Loucy (cell line): ENCODE data around the gene TTC27.

Experiments
- H2AFZ ChIP-seq: fragments of 200-600 bp; sonication (generic); 2 replicates; pipeline ENCODE4 v1.6.0; 2016; ENCODE audit warnings: antibody characterized with exemption, mild to moderate bottlenecking, low read length, moderate library complexity
- H3F3A ChIP-seq: fragments of 200-600 bp; 2 replicates; pipeline ENCODE4 v1.6.0; 2016; ENCODE audit warnings: antibody characterized with exemption, low read depth, mild to moderate bottlenecking
- H3K27me3 ChIP-seq: fragments of 200-600 bp; sonication (generic); 2 replicates; pipeline ENCODE4 v1.6.1; 2014; ENCODE audit warnings: low read length, mild to moderate bottlenecking; ENCODE audit not compliant: insufficient read depth, poor library complexity, severe bottlenecking
- H3K36me3 ChIP-seq: fragments of 200-600 bp; sonication (generic); 2 replicates; pipeline ENCODE4 v1.6.1; 2016; ENCODE audit warnings: low read length; ENCODE audit not compliant: insufficient read depth
- H3K4me1 ChIP-seq: fragments of 200-600 bp; sonication (generic); 2 replicates; pipeline ENCODE4 v1.5.1; 2014; ENCODE audit warnings: low read length, mild to moderate bottlenecking; ENCODE audit not compliant: insufficient read depth, poor library complexity, severe bottlenecking
- H3K4me2 ChIP-seq: fragments of 200-600 bp; sonication (generic); 2 replicates; pipeline ENCODE4 v1.6.0; 2014; ENCODE audit warnings: antibody characterized with exemption, low read length, low read depth, mild to moderate bottlenecking; ENCODE audit not compliant: poor library complexity, severe bottlenecking
- H3K4me3 ChIP-seq: fragments of 200-600 bp; sonication (generic); 2 replicates; pipeline ENCODE4 v1.5.1; 2014; ENCODE audit warnings: low read length, mild to moderate bottlenecking, mixed read lengths; ENCODE audit not compliant: poor library complexity, severe bottlenecking
- H3K79me2 ChIP-seq: fragments of 200-600 bp; sonication (generic); 2 replicates; pipeline ENCODE4 v1.6.1; 2014; ENCODE audit warnings: low read length; ENCODE audit not compliant: insufficient read depth
- H3K9ac ChIP-seq: fragments of 200-600 bp; sonication (generic); 2 replicates; pipeline ENCODE4 v1.6.0; 2014; ENCODE audit warnings: mild to moderate bottlenecking, low read depth, low read length, moderate library complexity; ENCODE audit not compliant: poor library complexity, severe bottlenecking
- H3K9me2 ChIP-seq: fragments of 200-600 bp; sonication (generic); replicated peaks from 2 replicates; pipeline ENCODE4 v1.6.1; 2016; ENCODE audit warnings: low read depth, low read length, mixed read lengths
- H3K9me3 ChIP-seq: fragments of 200-600 bp; sonication (generic); 2 replicates; pipeline ENCODE4 v1.6.1; 2014; ENCODE audit warnings: mild to moderate bottlenecking, antibody characterized with exemption, low read length, low read depth; ENCODE audit not compliant: insufficient read depth
- H4K20me1 ChIP-seq: fragments of 200-600 bp; sonication (generic); 2 replicates; pipeline ENCODE4 v1.6.0; 2014; ENCODE audit warnings: antibody characterized with exemption, low read length, mild to moderate bottlenecking; ENCODE audit not compliant: insufficient read depth, poor library complexity, severe bottlenecking
- CTCF ChIP-seq: fragments of 200-600 bp; sonication (generic); conservative IDR thresholded peaks from 2 replicates; pipeline ENCODE4 v1.5.1; 2014; ENCODE audit warnings: mild to moderate bottlenecking, antibody characterized with exemption, low read length
- EZH2phosphoT487 ChIP-seq: fragments of 200-600 bp; IDR thresholded peaks from 2 replicates; pipeline ENCODE4 v1.6.1; 2018; ENCODE audit warnings: antibody characterized with exemption, mild to moderate bottlenecking, moderate library complexity, borderline replicate concordance

The TTC27 gene

GRCh38 chr2:32617599-32618189 lies 10.2 kb upstream of the TTC27 start:
- Histone ChIP-seq H3K4me3 (no peak overlapping the region), H3K4me2 (no peak overlapping the region), H3K4me1 (no peaks in the 10 kb centered on the region), H3K79me2 (no peaks in the 10 kb centered on the region), H4K20me1 (no peaks in the 10 kb centered on the region), H3K9me3 (no peaks in the 10 kb centered on the region), H3K36me3 (peaks cover 57% of the 10 kb centered on the region; the same call in 1 of the 2 replicates), H3K9ac (no peak overlapping the region), H2AFZ (no peak overlapping the region), H3K9me2 (no peaks in the 10 kb centered on the region), H3F3A (no peaks in the 10 kb centered on the region), H3K27me3 (no peaks in the 10 kb centered on the region)
- no peak for TF ChIP-seq CTCF
- no peak for TF ChIP-seq EZH2phosphoT487

GRCh38 chr2:32622570-32623310 lies 5.1 kb upstream of the TTC27 start:
- no peaks in the 10 kb centered on the region for H4K20me1 ChIP-seq
- no peak overlapping the region for H3K4me3 ChIP-seq
- H3K36me3 ChIP-seq: peaks cover 27% of the 10 kb centered on the region; the same call in 1 of the 2 replicates
- H3K9me2 ChIP-seq: no peaks in the 10 kb centered on the region
- no peaks in the 10 kb centered on the region for H3F3A ChIP-seq
- H3K4me2 ChIP-seq: no peak overlapping the region
- H3K4me1 ChIP-seq: no peaks in the 10 kb centered on the region
- no peak overlapping the region for H3K9ac ChIP-seq
- H3K79me2 ChIP-seq: no peaks in the 10 kb centered on the region
- TF ChIP-seq EZH2phosphoT487: no peak
- no peak for TF ChIP-seq CTCF
- H3K27me3 ChIP-seq: no peaks in the 10 kb centered on the region
- H3K9me3 ChIP-seq: no peaks in the 10 kb centered on the region
- H2AFZ ChIP-seq: no peak overlapping the region

GRCh38 chr2:32623311-32623706 lies 4.5 kb upstream of the TTC27 start:
- Histone ChIP-seq H2AFZ (no peak overlapping the region), H3K79me2 (no peaks in the 10 kb centered on the region), H3K27me3 (no peaks in the 10 kb centered on the region), H3K4me2 (no peak overlapping the region), H3K4me1 (no peaks in the 10 kb centered on the region), H3K9me3 (no peaks in the 10 kb centered on the region), H3K9me2 (no peaks in the 10 kb centered on the region), H3K4me3 (no peak overlapping the region), H3K36me3 (peaks cover 21% of the 10 kb centered on the region; the same call in 1 of the 2 replicates), H3F3A (no peaks in the 10 kb centered on the region), H3K9ac (no peak overlapping the region), H4K20me1 (no peaks in the 10 kb centered on the region)
- no peak for TF ChIP-seq CTCF
- no peak for TF ChIP-seq EZH2phosphoT487
